ENCODE measurements around the gene RYR2. TPM values are rescaled to one million over a fixed set of nuclear protein-coding genes. Genes with fewer than 3 reads are reported as not detected.
A peak's percentile ranks its signal among the peaks of the same experiment; 100 is the strongest.

RYR2 gene
- total RNA-seq, 1 experiment from 2014 or later: 4.0 TPM

DNA sequence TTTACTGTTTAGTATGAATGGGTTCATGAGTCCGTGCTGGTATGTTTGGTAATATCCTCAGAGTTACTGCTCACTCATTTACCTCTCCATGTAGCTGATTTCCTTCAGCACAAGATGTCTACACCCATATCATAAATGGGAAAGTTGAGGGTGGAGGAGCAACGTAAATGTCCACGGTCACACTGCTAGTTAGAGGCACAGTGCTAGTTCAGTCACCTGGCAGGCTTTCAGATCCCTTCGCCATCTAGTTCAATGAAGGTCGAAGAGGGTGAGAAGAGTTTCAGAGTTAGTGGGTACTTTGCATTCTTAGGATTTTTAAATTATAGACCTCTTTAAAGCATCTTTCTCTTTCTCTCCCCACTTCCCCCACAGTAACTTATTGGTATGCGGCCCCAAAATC, 630.0 kb downstream of the RYR2 start:
- Mint-ChIP-seq H3K27ac (ENCODE audit: low read depth, unreplicated experiment) (no peak overlapping the region), H3K27me3 (ENCODE audit: insufficient read depth, unreplicated experiment) (no peaks in the 10 kb centered on the region), H3K4me3 (ENCODE audit: unreplicated experiment) (no peak overlapping the region), H3K36me3 (ENCODE audit: insufficient read depth, unreplicated experiment) (no peaks in the 10 kb centered on the region), H3K9me3 (ENCODE audit: unreplicated experiment) (no peaks in the 10 kb centered on the region), H3K4me1 (ENCODE audit: insufficient read depth, unreplicated experiment) (no peaks in the 10 kb centered on the region)
- no peak for DNase-seq (ENCODE audit: unreplicated experiment)
- ChIA-PET CTCF (interaction anchor here (0.6 to 19.3 kb wide), 11 partner anchors 8 to 1399 kb away, joined by 3 to 466 read pairs (median 4); no protein-coding TSS in a partner anchor), POLR2A (interaction anchor here (1.1 kb wide), 1 partner anchor 110 kb away, joined by 4 read pairs; no protein-coding TSS in a partner anchor)
- no TSS peak for BruUV-seq (replicated peaks)
- intact Hi-C loops (cut with micrococcal nuclease): loop anchor here (1.0 to 5.0 kb wide), 3 partner anchors 110 to 1065 kb away; no protein-coding TSS in a partner anchor
- TF ChIP-seq, protein P1, sequence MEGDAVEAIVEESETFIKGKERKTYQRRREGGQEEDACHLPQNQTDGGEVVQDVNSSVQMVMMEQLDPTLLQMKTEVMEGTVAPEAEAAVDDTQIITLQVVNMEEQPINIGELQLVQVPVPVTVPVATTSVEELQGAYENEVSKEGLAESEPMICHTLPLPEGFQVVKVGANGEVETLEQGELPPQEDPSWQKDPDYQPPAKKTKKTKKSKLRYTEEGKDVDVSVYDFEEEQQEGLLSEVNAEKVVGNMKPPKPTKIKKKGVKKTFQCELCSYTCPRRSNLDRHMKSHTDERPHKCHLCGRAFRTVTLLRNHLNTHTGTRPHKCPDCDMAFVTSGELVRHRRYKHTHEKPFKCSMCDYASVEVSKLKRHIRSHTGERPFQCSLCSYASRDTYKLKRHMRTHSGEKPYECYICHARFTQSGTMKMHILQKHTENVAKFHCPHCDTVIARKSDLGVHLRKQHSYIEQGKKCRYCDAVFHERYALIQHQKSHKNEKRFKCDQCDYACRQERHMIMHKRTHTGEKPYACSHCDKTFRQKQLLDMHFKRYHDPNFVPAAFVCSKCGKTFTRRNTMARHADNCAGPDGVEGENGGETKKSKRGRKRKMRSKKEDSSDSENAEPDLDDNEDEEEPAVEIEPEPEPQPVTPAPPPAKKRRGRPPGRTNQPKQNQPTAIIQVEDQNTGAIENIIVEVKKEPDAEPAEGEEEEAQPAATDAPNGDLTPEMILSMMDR (IDR thresholded peaks at IDR 0.05; ENCODE audit: unreplicated experiment): no peak

GRCh38 chr1:237672748-237673147, 630.8 kb downstream of the RYR2 start:
- POLR2A ChIA-PET: interaction anchor here (1.1 kb wide), 1 partner anchor 111 kb away, joined by 4 read pairs; no protein-coding TSS in a partner anchor
- Mint-ChIP-seq H3K27ac (ENCODE audit: low read depth, unreplicated experiment) (no peak overlapping the region), H3K4me3 (ENCODE audit: unreplicated experiment) (no peak overlapping the region), H3K27me3 (ENCODE audit: insufficient read depth, unreplicated experiment) (no peaks in the 10 kb centered on the region), H3K9me3 (ENCODE audit: unreplicated experiment) (no peaks in the 10 kb centered on the region), H3K4me1 (ENCODE audit: insufficient read depth, unreplicated experiment) (peaks cover 5% of the 10 kb centered on the region), H3K36me3 (ENCODE audit: insufficient read depth, unreplicated experiment) (no peaks in the 10 kb centered on the region)
- CTCF ChIA-PET: interaction anchor here (0.6 to 19.3 kb wide), 20 partner anchors 8 to 517 kb away, joined by 3 to 466 read pairs (median 4); no protein-coding TSS in a partner anchor
- peak; percentile 65 for DNase-seq (ENCODE audit: unreplicated experiment)
- BruUV-seq (replicated peaks): no TSS peak
- intact Hi-C loops (cut with micrococcal nuclease): loop anchor here (1.0 to 5.0 kb wide), 3 partner anchors 110 to 1065 kb away; no protein-coding TSS in a partner anchor
- TF ChIP-seq, protein P1 (IDR thresholded peaks at IDR 0.05; ENCODE audit: unreplicated experiment): peak; percentile 56

GRCh38 chr1:237673631-237674030, 631.6 kb downstream of the RYR2 start:
- CTCF ChIA-PET: interaction anchor here (0.6 to 19.3 kb wide), 7 partner anchors 13 to 201 kb away, joined by 3 to 466 read pairs (median 3); no protein-coding TSS in a partner anchor
- Mint-ChIP-seq H3K4me1 (ENCODE audit: insufficient read depth, unreplicated experiment) (peaks cover 11% of the 10 kb centered on the region), H3K9me3 (ENCODE audit: unreplicated experiment) (no peaks in the 10 kb centered on the region), H3K27ac (ENCODE audit: low read depth, unreplicated experiment) (no peak overlapping the region), H3K27me3 (ENCODE audit: insufficient read depth, unreplicated experiment) (no peaks in the 10 kb centered on the region), H3K36me3 (ENCODE audit: insufficient read depth, unreplicated experiment) (no peaks in the 10 kb centered on the region), H3K4me3 (ENCODE audit: unreplicated experiment) (no peak overlapping the region)
- POLR2A ChIA-PET: no interaction called here
- DNase-seq (ENCODE audit: unreplicated experiment): no peak
- TF ChIP-seq, protein P1 (IDR thresholded peaks at IDR 0.05; ENCODE audit: unreplicated experiment): no peak
- no TSS peak for BruUV-seq (replicated peaks)
- intact Hi-C loops (cut with micrococcal nuclease): loop anchor here (5.0 kb wide), 1 partner anchor 1066 kb away; no protein-coding TSS in a partner anchor

DNA sequence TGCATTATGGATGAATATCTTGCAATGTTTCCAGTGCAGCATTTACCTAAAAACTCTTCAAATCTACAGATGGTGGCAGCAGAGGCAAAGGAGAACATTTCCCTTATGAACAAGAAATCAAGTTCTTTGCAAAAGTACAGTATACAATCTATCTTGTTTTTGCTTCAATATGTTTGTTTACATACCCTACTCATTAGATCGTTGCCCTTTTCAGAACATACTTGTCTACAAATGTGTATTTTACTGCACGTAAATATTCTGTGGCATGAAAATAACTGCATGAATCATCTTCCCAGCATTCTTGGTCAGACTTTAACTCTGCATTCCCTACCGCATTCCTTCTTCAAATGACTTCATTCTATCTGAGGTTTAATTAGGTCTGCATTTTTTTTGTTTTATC, 636.0 kb downstream of the RYR2 start:
- POLR2A ChIA-PET: interaction anchor here (1.3 kb wide), 1 partner anchor 122 kb away, joined by 6 read pairs; no protein-coding TSS in a partner anchor
- Mint-ChIP-seq H3K4me3 (ENCODE audit: unreplicated experiment) (peak overlapping the region; percentile 59), H3K4me1 (ENCODE audit: insufficient read depth, unreplicated experiment) (peaks cover 11% of the 10 kb centered on the region), H3K36me3 (ENCODE audit: insufficient read depth, unreplicated experiment) (no peaks in the 10 kb centered on the region), H3K27me3 (ENCODE audit: insufficient read depth, unreplicated experiment) (no peaks in the 10 kb centered on the region), H3K9me3 (ENCODE audit: unreplicated experiment) (no peaks in the 10 kb centered on the region), H3K27ac (ENCODE audit: low read depth, unreplicated experiment) (no peak overlapping the region)
- BruUV-seq (replicated peaks): no TSS peak
- intact Hi-C loops (cut with micrococcal nuclease): loop anchor here (1.0 to 5.0 kb wide), 2 partner anchors 59 to 122 kb away; no protein-coding TSS in a partner anchor
- TF ChIP-seq, protein P1 (IDR thresholded peaks at IDR 0.05; ENCODE audit: unreplicated experiment): peak; percentile 65
- CTCF ChIA-PET: interaction anchor here (0.8 to 19.3 kb wide), 32 partner anchors 10 to 1708 kb away, joined by 3 to 466 read pairs (median 4); partner anchors contain the start of gene CHRM3
- peak; percentile 59 for DNase-seq (ENCODE audit: unreplicated experiment)

Measured in MCF 10A (cell line).